Measurements from ENCODE around the gene CSTF3. TPM values are rescaled to one million over a fixed set of nuclear protein-coding genes. Genes with fewer than 3 reads are reported as not detected.
A peak's percentile ranks its signal among the peaks of the same experiment; 100 is the strongest.

Gene CSTF3
- total RNA-seq, 1 donor from 2014 or later: 33.4 TPM

- DNase-seq: peak; percentile 19
Observed at GRCh38 chr11:33040033-33040861, 121.0 kb downstream of the CSTF3 start.

- DNase-seq: peak; percentile 93
Observed at GRCh38 chr11:33039274-33040032, 121.8 kb downstream of the CSTF3 start, which contains the start of gene TCP11L1. TCP11L1 (plus strand) TSS chr11:33039572; CDS start chr11:33043774, 4,202 bp downstream.

GRCh38 chr11:33035011-33035410, 126.3 kb downstream of the CSTF3 start:
- no peak for DNase-seq

Small RNAs within 50 kb of the gene (small RNA-seq; reads per million reads assigned to genes)
- gene RF00019 (ENCODE audit: low replicate concordance): not detected

Other genes starting within 250 kb of the CSTF3 start
- gene DEPDC7, start 145.6 kb downstream of the CSTF3 start, total RNA-seq: 6.0 TPM
- gene TCP11L1, start 121.9 kb downstream of the CSTF3 start, total RNA-seq: 15.7 TPM
- 139 TPM for gene HIPK3, start 95.9 kb upstream of the CSTF3 start, total RNA-seq
- 1.1 TPM for gene KIAA1549L, start 214.6 kb upstream of the CSTF3 start, total RNA-seq

All from skin of body (tissue), 3 donors.